Gastroesophageal sphincter (tissue), 4 donors: ENCODE data around the gene ESR1. TPM values are rescaled to one million over a fixed set of nuclear protein-coding genes. Genes with fewer than 3 reads are reported as not detected.
A peak's percentile ranks its signal among the peaks of the same experiment; 100 is the strongest.

ENCODE experiments used
- ATAC-seq: fragments of 150-250 bp; one replicate; pipeline ENCODE4 v1.9.1; 2016; ENCODE audit warnings: mild to moderate bottlenecking, moderate library complexity
- H3K27ac ChIP-seq, 4 donors: fragments of 200-600 bp; sonication (generic) in 3 of 4; 1 replicate in 3 of 4; 2 replicates in 1 of 4; pipeline ENCODE4 v1.5.1; 2016 to 2019
- H3K27me3 ChIP-seq: fragments of 200-600 bp; sonication (generic); one replicate; pipeline ENCODE4 v1.5.1; 2019
- H3K36me3 ChIP-seq, 2 donors: fragments of 200-600 bp; sonication (generic); one replicate each; pipeline ENCODE4 v1.5.1; 2019; ENCODE audit warnings: control low read depth in 1 of 2
- H3K4me1 ChIP-seq, 3 donors: fragments of 200-600 bp; sonication (generic); 1 replicate in 2 of 3; 2 replicates in 1 of 3; pipeline ENCODE4 v1.5.1; 2016 to 2019; ENCODE audit warnings: control low read depth in 2 of 3
- H3K4me3 ChIP-seq, 2 donors: fragments of 200-600 bp; sonication (generic); one replicate each; pipeline ENCODE4 v1.5.1; 2019; ENCODE audit warnings: mild to moderate bottlenecking in 1 of 2, moderate library complexity in 1 of 2
- H3K9me3 ChIP-seq, 3 donors: fragments of 200-600 bp; sonication (generic); one replicate each; pipeline ENCODE4 v1.5.1; 2017 to 2019; ENCODE audit warnings: control low read depth in 2 of 3
- CTCF ChIP-seq, 4 experiments: fragments of 200-600 bp in 2 of 4; fragments of 450-650 bp in 2 of 4; sonication (generic) in 1 of 4; IDR thresholded peaks; one replicate each; pipeline ENCODE4 v1.5.1; 2017 to 2019; ENCODE audit warnings: antibody characterized with exemption in 4 of 4, mild to moderate bottlenecking in 2 of 4, moderate library complexity in 2 of 4
- EP300 ChIP-seq: sonication (generic); formaldehyde crosslinking; IDR thresholded peaks from one replicate; pipeline ENCODE4 v1.6.1; 2017; ENCODE audit warnings: antibody characterized with exemption, mild to moderate bottlenecking
- POLR2A ChIP-seq, 2 donors: fragments of 450-650 bp; IDR thresholded peaks; one replicate each; pipeline ENCODE4 v1.6.1; 2017; ENCODE audit warnings: antibody characterized with exemption in 2 of 2, mild to moderate bottlenecking in 2 of 2, moderate library complexity in 1 of 2
- POLR2AphosphoS5 ChIP-seq: sonication (generic); formaldehyde crosslinking; IDR thresholded peaks from one replicate; pipeline ENCODE4 v1.6.1; 2017; ENCODE audit warnings: antibody characterized with exemption
- WGBS, 2 donors: methylation state at CpG; one replicate each; pipeline ENCODE4 v1.1.5; 2018; ENCODE audit warnings: low coverage in 1 of 2; 5-methylcytosine and 5-hydroxymethylcytosine counted together
- total RNA-seq, 4 donors: library from RNA; depleted of rRNA; stranded (reverse); fragments of >200 nt; gene quantifications; one replicate each; pipeline ENCODE4 v1.1.0, GENCODE V29; 2016

ESR1 gene
- total RNA-seq, 4 donors from 2014 or later = 0.93 to 2.3 (median 0.97) TPM

GRCh38 chr6:151804585-151805285 lies 2.7 kb upstream of the ESR1 start:
- ATAC-seq = no peak
- Histone ChIP-seq H3K9me3 (peaks cover 0 to 6% (median 0%) of the 10 kb centered on the region in 3 donors), H3K4me3 (no peak overlapping the region), H3K27me3 (peaks cover 58% of the 10 kb centered on the region), H3K4me1 (peaks cover 0 to 23% (median 6%) of the 10 kb centered on the region in 3 donors), H3K27ac (no peak overlapping the region), H3K36me3 (no peaks in the 10 kb centered on the region)
- WGBS, 2 donors = 78 to 79% methylated on average over 6 to 9 of the region's 11 CpGs
- TF ChIP-seq CTCF (IDR thresholded peaks at IDR 0.05) (no peak), EP300 (no peak), POLR2A (IDR thresholded peaks at IDR 0.05) (no peak), POLR2AphosphoS5 (no peak)

- ATAC-seq = peak; percentile 38
- H3K27ac ChIP-seq = no peak overlapping the region
- peaks cover 64% of the 10 kb centered on the region for H3K27me3 ChIP-seq
- TF ChIP-seq CTCF (IDR thresholded peaks at IDR 0.05) = no peak
- TF ChIP-seq POLR2A (IDR thresholded peaks at IDR 0.05) = no peak
- H3K9me3 ChIP-seq = peaks cover 0 to 6% (median 0%) of the 10 kb centered on the region in 3 donors
- H3K36me3 ChIP-seq = no peaks in the 10 kb centered on the region
- peaks cover 0 to 23% (median 6%) of the 10 kb centered on the region in 3 donors for H3K4me1 ChIP-seq
- H3K4me3 ChIP-seq = no peak overlapping the region
- WGBS, 2 donors = 24 to 35% methylated on average over 8 to 11 of the region's 11 CpGs
These were observed 2.1 kb upstream of the ESR1 start for GRCh38 chr6:151805286-151805840.

DNA sequence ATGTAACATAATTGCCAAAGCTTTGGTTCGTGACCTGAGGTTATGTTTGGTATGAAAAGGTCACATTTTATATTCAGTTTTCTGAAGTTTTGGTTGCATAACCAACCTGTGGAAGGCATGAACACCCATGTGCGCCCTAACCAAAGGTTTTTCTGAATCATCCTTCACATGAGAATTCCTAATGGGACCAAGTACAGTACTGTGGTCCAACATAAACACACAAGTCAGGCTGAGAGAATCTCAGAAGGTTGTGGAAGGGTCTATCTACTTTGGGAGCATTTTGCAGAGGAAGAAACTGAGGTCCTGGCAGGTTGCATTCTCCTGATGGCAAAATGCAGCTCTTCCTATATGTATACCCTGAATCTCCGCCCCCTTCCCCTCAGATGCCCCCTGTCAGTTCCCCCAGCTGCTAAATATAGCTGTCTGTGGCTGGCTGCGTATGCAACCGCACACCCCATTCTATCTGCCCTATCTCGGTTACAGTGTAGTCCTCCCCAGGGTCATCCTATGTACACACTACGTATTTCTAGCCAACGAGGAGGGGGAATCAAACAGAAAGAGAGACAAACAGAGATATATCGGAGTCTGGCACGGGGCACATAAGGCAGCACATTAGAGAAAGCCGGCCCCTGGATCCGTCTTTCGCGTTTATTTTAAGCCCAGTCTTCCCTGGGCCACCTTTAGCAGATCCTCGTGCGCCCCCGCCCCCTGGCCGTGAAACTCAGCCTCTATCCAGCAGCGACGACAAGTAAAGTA lies 547 bp upstream of the ESR1 start:
- H3K36me3 ChIP-seq = no peaks in the 10 kb centered on the region
- H3K27me3 ChIP-seq = peaks cover 64% of the 10 kb centered on the region
- TF ChIP-seq POLR2A (IDR thresholded peaks at IDR 0.05) (no peak), POLR2AphosphoS5 (no peak), EP300 (no peak), CTCF (IDR thresholded peaks at IDR 0.05) (no peak)
- H3K4me1 ChIP-seq = peaks cover 0 to 23% (median 6%) of the 10 kb centered on the region in 3 donors
- ATAC-seq = no peak
- peak overlapping the region in 1 of 2 donors; percentile 52 for H3K4me3 ChIP-seq
- WGBS, 2 donors = 10 to 53% methylated on average over 4 to 16 of the region's 20 CpGs
- H3K9me3 ChIP-seq = peaks cover 0 to 6% (median 0%) of the 10 kb centered on the region in 3 donors
- H3K27ac ChIP-seq = no peak overlapping the region

DNA sequence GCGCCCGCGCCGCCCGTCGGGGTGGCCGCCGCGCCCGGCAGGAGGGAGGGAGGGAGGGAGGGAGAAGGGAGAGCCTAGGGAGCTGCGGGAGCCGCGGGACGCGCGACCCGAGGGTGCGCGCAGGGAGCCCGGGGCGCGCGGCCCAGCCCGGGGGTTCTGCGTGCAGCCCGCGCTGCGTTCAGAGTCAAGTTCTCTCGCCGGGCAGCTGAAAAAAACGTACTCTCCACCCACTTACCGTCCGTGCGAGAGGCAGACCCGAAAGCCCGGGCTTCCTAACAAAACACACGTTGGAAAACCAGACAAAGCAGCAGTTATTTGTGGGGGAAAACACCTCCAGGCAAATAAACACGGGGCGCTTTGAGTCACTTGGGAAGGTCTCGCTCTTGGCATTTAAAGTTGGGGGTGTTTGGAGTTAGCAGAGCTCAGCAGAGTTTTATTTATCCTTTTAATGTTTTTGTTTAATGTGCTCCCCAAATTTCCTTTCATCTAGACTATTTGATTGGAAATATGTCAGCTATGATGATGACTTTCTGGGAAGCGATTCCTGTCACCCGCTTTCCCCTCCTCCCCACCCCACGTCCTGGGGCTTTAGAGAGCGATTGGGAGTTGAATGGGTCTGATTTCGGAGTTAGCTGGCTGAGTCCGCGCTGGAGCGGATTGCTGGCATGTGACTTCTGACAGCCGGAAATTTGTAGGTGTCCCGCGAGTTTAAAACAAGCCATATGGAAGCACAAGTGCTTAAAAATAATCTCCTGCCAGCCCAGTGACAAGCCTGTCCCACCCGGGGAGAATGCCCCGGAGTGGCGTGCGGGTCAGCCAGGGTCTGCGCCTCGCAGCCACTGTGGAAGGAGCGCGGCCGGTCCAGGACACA lies 1.1 kb downstream of the ESR1 start:
- H3K9me3 ChIP-seq = peaks cover 0 to 6% (median 0%) of the 10 kb centered on the region in 3 donors
- ATAC-seq = peak; percentile 14
- TF ChIP-seq POLR2A (IDR thresholded peaks at IDR 0.05) (no peak), POLR2AphosphoS5 (no peak), EP300 (no peak), CTCF (IDR thresholded peaks at IDR 0.05) (no peak)
- peak overlapping the region; percentile 12 to 52 for H3K4me3 ChIP-seq
- peak overlapping the region in 1 of 4 donors; percentile 43 for H3K27ac ChIP-seq
- peaks cover 0 to 23% (median 6%) of the 10 kb centered on the region in 3 donors for H3K4me1 ChIP-seq
- H3K27me3 ChIP-seq = peaks cover 66% of the 10 kb centered on the region
- 10 to 24% methylated on average over 23 to 24 of the region's 60 CpGs for WGBS, 2 donors
- H3K36me3 ChIP-seq = no peaks in the 10 kb centered on the region
